AG09319 (cell line): Measurements from ENCODE around the gene STK32B.
"Not testable (repeated sequence)": the region's sequence is repeated elsewhere in the genome, so short reads cannot be mapped to it uniquely, and the experiment has no call there.

Experiments used
- DNase-seq: peaks from one replicate; pipeline ENCODE4 v3.0.0-alpha.2; 2010; ENCODE audit warnings: low read depth; ENCODE audit errors: extremely low read depth
- CTCF ChIP-seq: IDR thresholded peaks from 2 replicates; pipeline ENCODE4 v1.5.1; 2011; ENCODE audit warnings: low read depth, mild to moderate bottlenecking, inconsistent platforms, low read length, moderate library complexity

Gene STK32B

DNA sequence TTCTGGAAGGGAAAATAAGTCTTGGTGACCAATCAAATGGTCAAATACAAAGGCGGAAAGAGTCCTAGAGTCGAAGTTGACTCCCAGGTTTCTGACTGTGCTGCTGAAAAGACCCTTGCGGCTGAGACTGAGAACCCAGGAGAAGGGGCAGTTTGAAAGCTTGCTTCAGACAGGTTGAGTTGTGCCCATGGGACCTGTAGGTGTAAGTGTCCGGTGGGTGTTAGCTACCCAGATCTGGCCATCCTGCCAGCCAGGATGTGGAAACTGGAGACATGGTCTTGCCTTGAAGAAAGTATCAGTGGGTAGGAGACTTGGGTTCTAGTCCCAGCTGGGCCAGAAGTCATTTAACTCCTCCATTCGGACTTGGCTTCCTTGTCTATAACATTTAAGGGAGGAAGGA, 381.9 kb downstream of the STK32B start:
- no peak for TF ChIP-seq CTCF
- DNase-seq, result no peak

GRCh38 chr4:5435201-5435600, 383.9 kb downstream of the STK32B start:
- no peak for TF ChIP-seq CTCF
- no peak for DNase-seq

- no peak for TF ChIP-seq CTCF
Measured at GRCh38 chr4:5435823-5436222, 384.5 kb downstream of the STK32B start.

DNA sequence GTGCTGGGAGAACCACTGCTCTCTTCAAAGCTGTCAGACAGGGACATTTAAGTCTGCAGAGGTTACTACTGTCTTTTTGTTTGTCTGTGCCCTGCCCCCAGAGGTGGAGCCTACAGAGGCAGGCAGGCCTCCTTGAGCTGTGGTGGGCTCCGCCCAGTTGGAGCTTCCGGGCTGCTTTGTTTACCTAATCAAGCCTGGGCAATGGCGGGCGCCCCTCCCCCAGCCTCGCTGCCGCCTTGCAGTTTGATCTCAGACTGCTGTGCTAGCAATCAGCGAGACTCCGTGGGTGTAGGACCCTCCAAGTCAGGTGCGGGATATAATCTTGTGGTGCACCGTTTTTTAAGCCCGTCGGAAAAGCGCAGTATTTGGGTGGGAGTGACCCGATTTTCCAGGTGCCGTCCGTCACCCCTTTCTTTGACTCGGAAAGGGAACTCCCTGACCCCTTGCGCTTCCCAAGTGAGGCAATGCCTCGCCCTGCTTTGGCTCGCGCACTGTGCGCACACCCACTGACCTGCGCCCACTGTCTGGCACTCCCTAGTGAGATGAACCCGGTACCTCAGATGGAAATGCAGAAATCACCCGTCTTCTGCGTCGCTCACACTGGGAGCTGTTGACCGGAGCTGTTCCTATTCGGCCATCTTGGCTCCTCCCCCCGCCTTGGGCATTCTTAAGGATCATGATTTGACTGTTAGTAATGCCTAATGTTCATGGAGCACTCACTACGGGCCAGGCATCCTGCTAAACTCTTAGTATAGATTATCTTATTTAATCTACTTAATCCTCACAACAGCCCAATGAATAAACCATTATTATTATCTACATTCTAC, 392.9 kb downstream of the STK32B start:
- DNase-seq, result not testable (repeated sequence)

More at GRCh38 chr4:5435823-5436222, 384.5 kb downstream of the STK32B start:
- DNase-seq, result no peak

DNA sequence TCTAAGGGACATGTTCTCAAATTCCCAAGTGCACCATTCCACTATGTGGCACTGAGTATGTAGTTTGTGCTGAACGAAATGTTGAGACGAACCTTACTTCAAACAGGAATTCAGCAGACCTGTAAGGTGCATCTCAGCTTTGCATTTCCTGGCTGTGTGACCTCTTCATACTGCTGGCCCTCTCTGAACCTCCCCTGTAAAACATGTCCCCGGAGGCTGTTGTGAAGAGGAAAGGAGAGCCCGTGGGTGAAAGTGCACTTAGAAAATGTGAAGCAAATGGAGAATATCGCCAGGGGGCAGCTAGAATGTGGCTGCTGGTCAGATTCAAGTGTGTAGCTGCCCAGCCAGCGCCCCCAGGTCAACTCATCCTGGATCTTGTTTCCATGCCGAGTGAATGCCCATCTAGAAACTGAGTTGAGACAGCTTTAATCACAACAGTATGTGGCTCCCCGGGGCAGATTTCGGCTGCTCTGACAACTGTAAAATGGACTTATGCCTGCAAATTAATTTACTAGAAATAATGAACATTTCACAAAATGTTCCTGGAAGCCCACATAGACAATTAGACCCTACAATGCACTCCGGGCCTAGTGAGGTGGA, 393.7 kb downstream of the STK32B start:
- no peak for DNase-seq
- no peak for TF ChIP-seq CTCF

DNA sequence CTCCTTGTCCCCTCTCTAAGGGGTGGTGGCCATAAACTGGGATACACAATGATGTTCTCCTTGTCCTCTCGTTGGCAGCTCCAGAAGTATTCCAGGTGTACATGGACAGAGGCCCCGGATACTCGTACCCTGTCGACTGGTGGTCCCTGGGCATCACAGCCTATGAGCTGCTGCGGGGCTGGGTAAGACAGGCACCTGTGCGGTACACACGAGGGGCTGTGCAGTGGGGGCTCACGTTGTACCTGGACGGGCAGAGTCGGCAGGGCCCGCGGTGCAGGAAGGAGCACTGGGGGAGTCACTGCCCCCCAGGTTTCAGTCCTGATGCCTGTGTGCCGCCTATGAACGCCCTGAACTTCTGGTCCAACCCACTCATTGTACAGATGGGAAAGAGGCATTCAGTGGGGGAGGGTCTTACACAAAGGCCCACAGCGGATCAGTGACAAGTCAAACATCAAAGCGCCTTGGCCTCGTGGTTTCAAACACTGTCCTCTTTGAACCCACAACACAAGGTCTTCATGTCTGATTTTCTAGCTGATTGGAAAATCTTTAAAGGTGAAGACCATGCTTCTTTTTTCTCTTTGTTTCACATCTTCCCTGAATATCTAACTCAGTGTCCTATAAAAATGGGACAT, 395.4 kb downstream of the STK32B start:
- TF ChIP-seq CTCF, result no peak
- DNase-seq, result no peak

DNA sequence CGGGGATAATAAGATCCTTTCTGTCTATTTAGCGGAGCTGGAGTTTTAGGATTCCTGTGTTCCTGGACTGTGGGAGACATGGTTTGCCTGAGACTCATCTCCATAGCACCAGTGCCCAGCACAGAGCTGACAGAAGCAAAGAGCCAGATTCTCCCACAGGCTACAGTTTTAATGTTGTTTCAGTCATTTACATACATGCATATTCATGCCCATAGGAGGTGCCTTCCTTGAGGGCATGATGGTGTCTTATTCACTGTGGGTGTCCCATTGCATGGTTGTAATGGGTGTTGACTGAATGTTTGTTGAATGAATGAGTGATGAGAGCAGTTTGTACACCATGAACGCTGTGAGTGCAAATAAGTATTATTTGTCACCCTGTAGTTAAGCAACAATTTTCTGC, 396.5 kb downstream of the STK32B start:
- DNase-seq, result no peak
- TF ChIP-seq CTCF, result no peak
